Adrenal gland (tissue), 12 donors: Measurements from ENCODE around the gene COPZ2. TPM values are rescaled to one million over a fixed set of nuclear protein-coding genes. Genes with fewer than 3 reads are reported as not detected.

ENCODE experiments used
- DNase-seq, 7 donors: peaks; one replicate each; pipeline ENCODE4 v3.0.0-alpha.2; 2019 to 2020
- H3K27ac ChIP-seq, 5 donors: fragments of 200-600 bp; sonication (generic) in 4 of 5; 1 replicate in 3 of 5; 2 replicates in 2 of 5; pipeline versions ENCODE4 v1.5.1 to v1.8.0; 2016 to 2020; ENCODE audit warnings: mild to moderate bottlenecking in 1 of 5
- H3K27me3 ChIP-seq: fragments of 200-600 bp; 2 replicates; pipeline ENCODE4 v1.8.0; 2021
- H3K36me3 ChIP-seq, 2 donors: fragments of 200-600 bp; replicated peaks in 1 of 2; 1 replicate in 1 of 2; 2 replicates in 1 of 2; pipeline versions ENCODE4 v1.5.1 to v1.8.0; 2018 to 2022
- H3K4me1 ChIP-seq, 2 donors: fragments of 200-600 bp; replicated peaks in 1 of 2; 1 replicate in 1 of 2; 2 replicates in 1 of 2; pipeline versions ENCODE4 v1.5.1 to v1.8.0; 2018 to 2021
- H3K4me3 ChIP-seq, 4 donors: fragments of 200-600 bp; sonication (generic) in 3 of 4; one replicate each; pipeline ENCODE4 v1.5.1; 2016 to 2018
- H3K9me3 ChIP-seq, 3 donors: fragments of 200-600 bp; sonication (generic) in 1 of 3; replicated peaks in 1 of 3; 1 replicate in 2 of 3; 2 replicates in 1 of 3; pipeline versions ENCODE4 v1.5.1 to v1.8.0; 2016 to 2021
- POLR2A ChIP-seq, 2 donors: fragments of 450-650 bp; IDR thresholded peaks; one replicate each; pipeline ENCODE4 v1.6.1; 2017; ENCODE audit warnings: antibody characterized with exemption in 2 of 2, mild to moderate bottlenecking in 2 of 2, moderate library complexity in 1 of 2
- WGBS, 4 donors: extraction: QIAGEN DNeasy Blood & Tissue Kit in 2 of 4; methylation state at CpG; one replicate each; pipeline versions ENCODE4 v1.1.5 to v1.1.7; 2013 to 2017; 5-methylcytosine and 5-hydroxymethylcytosine counted together
- intact Hi-C, 2 donors: fragments of 100-400 bp; cut with DNase I; formaldehyde crosslinking; loops; one replicate each; pipeline versions ENCODE4 v1.14.1 to v1.15.0; 2022 to 2023
- microRNA counts, 2 donors: library from miRNA; unstranded; fragments of <30 nt; microRNA quantifications; one replicate each; lab custom pipeline; 2016
- microRNA-seq, 3 donors: library from miRNA; unstranded; fragments of <30 nt; microRNA quantifications; one replicate each; pipeline ENCODE4, GENCODE V29; 2017 to 2020
- polyA plus RNA-seq, 3 donors: library from polyadenylated mRNA; stranded (reverse); fragments of 200-250 nt in 2 of 3; fragments of 350-450 nt in 1 of 3; fragmentation: Illumina TruSeq in 1 of 3; extraction: RNeasy Lipid Tissue Mini Kit (QIAGEN cat#74804) in 1 of 3; gene quantifications; one replicate each; pipeline ENCODE4 v1.2.3, GENCODE V29; 2013 to 2014
- small RNA-seq, 2 donors: library from RNA; depleted of rRNA; stranded (forward); fragments of <200 nt; gene quantifications; one replicate each; pipeline ENCODE3, GENCODE V24; 2016
- total RNA-seq, 9 donors: library from RNA; depleted of rRNA in 4 of 9; stranded (reverse); fragments of >200 nt in 4 of 9; fragments of 120-200 nt in 1 of 9; fragmentation: NEBNext Ultra II Directional in 1 of 9; extraction: Animal tissue kit (Norgen Biotek cat#: 25700) in 1 of 9; gene quantifications; one replicate each; pipeline versions ENCODE4 v1.1.0 to v1.2.4, GENCODE V29; 2013 to 2023
- TF ChIP-seq, protein P1 (sequence below), 6 experiments: fragments of 450-650 bp in 4 of 6; fragments of 200-600 bp in 2 of 6; sonication (generic) in 1 of 6; IDR thresholded peaks; 1 replicate in 5 of 6; 2 replicates in 1 of 6; pipeline versions ENCODE4 v1.5.1 to v1.8.0; 2016 to 2021; ENCODE audit warnings: antibody characterized with exemption in 6 of 6, mild to moderate bottlenecking in 2 of 6, moderate library complexity in 1 of 6
- donor health status: healthy with polysubstance abuse.
- donor health status: Bipolar disorder and iron deficiency.
- donor health status: DM: yes; HTN: yes; CAD: no.
- donor health status: DM: no; HTN: no; CAD: no.
- donor health status: DM: no; HTN: no; CAD: no.
- donor health status: DM: yes; HTN: yes; CAD: no.

The COPZ2 gene
- total and polyA plus RNA-seq, 12 donors, result 16.3 to 60.1 (median 42.4) TPM

GRCh38 chr17:47980541-47980940 is 57.1 kb downstream of the COPZ2 start:
- intact Hi-C loops, result no loop called here
- H3K27me3 ChIP-seq, result no peaks in the 10 kb centered on the region
- DNase-seq, result peak in 1 of 7 donors; percentile 88
- H3K36me3 ChIP-seq, result peaks cover 0 to 58% of the 10 kb centered on the region in 2 donors
- H3K9me3 ChIP-seq, result no peaks in the 10 kb centered on the region
- H3K4me1 ChIP-seq, result peaks cover 0 to 9% of the 10 kb centered on the region in 2 donors
- H3K4me3 ChIP-seq, result no peak overlapping the region
- TF ChIP-seq POLR2A (IDR thresholded peaks at IDR 0.05), result no peak
- TF ChIP-seq, protein P1, sequence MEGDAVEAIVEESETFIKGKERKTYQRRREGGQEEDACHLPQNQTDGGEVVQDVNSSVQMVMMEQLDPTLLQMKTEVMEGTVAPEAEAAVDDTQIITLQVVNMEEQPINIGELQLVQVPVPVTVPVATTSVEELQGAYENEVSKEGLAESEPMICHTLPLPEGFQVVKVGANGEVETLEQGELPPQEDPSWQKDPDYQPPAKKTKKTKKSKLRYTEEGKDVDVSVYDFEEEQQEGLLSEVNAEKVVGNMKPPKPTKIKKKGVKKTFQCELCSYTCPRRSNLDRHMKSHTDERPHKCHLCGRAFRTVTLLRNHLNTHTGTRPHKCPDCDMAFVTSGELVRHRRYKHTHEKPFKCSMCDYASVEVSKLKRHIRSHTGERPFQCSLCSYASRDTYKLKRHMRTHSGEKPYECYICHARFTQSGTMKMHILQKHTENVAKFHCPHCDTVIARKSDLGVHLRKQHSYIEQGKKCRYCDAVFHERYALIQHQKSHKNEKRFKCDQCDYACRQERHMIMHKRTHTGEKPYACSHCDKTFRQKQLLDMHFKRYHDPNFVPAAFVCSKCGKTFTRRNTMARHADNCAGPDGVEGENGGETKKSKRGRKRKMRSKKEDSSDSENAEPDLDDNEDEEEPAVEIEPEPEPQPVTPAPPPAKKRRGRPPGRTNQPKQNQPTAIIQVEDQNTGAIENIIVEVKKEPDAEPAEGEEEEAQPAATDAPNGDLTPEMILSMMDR (IDR thresholded peaks at IDR 0.05), result no peak
- peak overlapping the region in 1 of 5 donors; percentile 32 for H3K27ac ChIP-seq

GRCh38 chr17:47978324-47978723 is 59.3 kb downstream of the COPZ2 start:
- 28 to 43% (median 33%) methylated on average over 6 to 7 of the region's 7 CpGs for WGBS, 4 donors
- intact Hi-C loops, result loop anchor here in 1 of 2 donors (5.0 kb wide), 1 partner anchor 39 kb away; no protein-coding TSS in a partner anchor
- no peak overlapping the region for H3K4me3 ChIP-seq
- H3K4me1 ChIP-seq, result peaks cover 0 to 3% of the 10 kb centered on the region in 2 donors
- no peak overlapping the region for H3K27ac ChIP-seq
- TF ChIP-seq, protein P1 (IDR thresholded peaks at IDR 0.05), result peak; percentile 50 to 73 (median 65)
- no peak for TF ChIP-seq POLR2A (IDR thresholded peaks at IDR 0.05)
- peaks cover 0 to 78% of the 10 kb centered on the region in 2 donors for H3K36me3 ChIP-seq
- H3K27me3 ChIP-seq, result no peaks in the 10 kb centered on the region
- peak; percentile 40 to 83 (median 60) for DNase-seq
- H3K9me3 ChIP-seq, result no peaks in the 10 kb centered on the region

MicroRNA genes within 50 kb of the gene (microRNA counts, 767-probe panel; counts per million panel counts)
- 3,525 to 4,323 counts per million in 2 donors for microRNA hsa-miR-152 (lab: Ali Mortazavi, UCI)

Small RNA genes within 50 kb of the gene (microRNA-seq; reads per million reads assigned to microRNA genes)
- gene MIR152, result 454 to 1,265 (median 900) reads per million in 3 donors

Small RNA genes within 50 kb of the gene (small RNA-seq; reads per million reads assigned to genes)
- gene AC004477.2 (0 reads per million in 2 donors), gene MIR152 (161 to 207 reads per million in 2 donors)

Other genes with a start within 250 kb of the COPZ2 start
- gene OSBPL7, start 216.0 kb downstream of the COPZ2 start, total RNA-seq, result 1 to 10 TPM; 3.3 to 9.8 (median 5.9) TPM
- gene OSBPL7, start 216.0 kb downstream of the COPZ2 start, polyA plus RNA-seq, result 10 to 100 TPM in 1 of 3 donors, 1 to 10 TPM in 2; 2.0 to 22.4 (median 7.3) TPM
- 10 to 100 TPM; 29.0 to 72.5 (median 52.6) TPM for gene MRPL10, start 206.3 kb downstream of the COPZ2 start, total RNA-seq
- 10 to 100 TPM; 37.6 to 41.1 (median 38.5) TPM for gene MRPL10, start 206.3 kb downstream of the COPZ2 start, polyA plus RNA-seq
- gene LRRC46, start 206.1 kb downstream of the COPZ2 start, total RNA-seq, result under 1 TPM in 6 of 9 donors, not detected in 3; 0.11 to 0.81 (median 0.28) TPM
- 1 to 10 TPM; 1.6 to 2.3 (median 1.9) TPM for gene LRRC46, start 206.1 kb downstream of the COPZ2 start, polyA plus RNA-seq
- gene SCRN2, start 196.5 kb downstream of the COPZ2 start, total RNA-seq, result 10 to 100 TPM; 18.3 to 53.7 (median 38.4) TPM
- 100 to 1,000 TPM in 2 of 3 donors, 1 to 10 TPM in 1; 6.3 to 136 (median 121) TPM for gene SCRN2, start 196.5 kb downstream of the COPZ2 start, polyA plus RNA-seq
- gene SP6, start 186.6 kb downstream of the COPZ2 start, total RNA-seq, result 1 to 10 TPM in 6 of 9 donors, under 1 TPM in 3; 0.06 to 3.5 (median 1.1) TPM
- gene SP6, start 186.6 kb downstream of the COPZ2 start, polyA plus RNA-seq, result 1 to 10 TPM in 1 of 3 donors, under 1 TPM in 2; 0.91 to 1.1 (median 0.97) TPM
- 10 to 100 TPM in 5 of 9 donors, 1 to 10 TPM in 4; 1.8 to 20.8 (median 11.1) TPM for gene SP2, start 141.6 kb downstream of the COPZ2 start, total RNA-seq
- gene SP2, start 141.6 kb downstream of the COPZ2 start, polyA plus RNA-seq, result 10 to 100 TPM in 1 of 3 donors, 1 to 10 TPM in 2; 4.5 to 21.1 (median 8.0) TPM
- gene PNPO, start 96.2 kb downstream of the COPZ2 start, total RNA-seq, result 10 to 100 TPM; 20.8 to 91.5 (median 56.1) TPM
- gene PNPO, start 96.2 kb downstream of the COPZ2 start, polyA plus RNA-seq, result 10 to 100 TPM; 19.7 to 36.1 (median 23.8) TPM
- gene PRR15L, start 79.9 kb downstream of the COPZ2 start, total RNA-seq, result under 1 TPM in 1 of 9 donors, not detected in 8; 0.19 TPM
- under 1 TPM in 2 of 3 donors, not detected in 1; 0.03 to 0.24 TPM for gene PRR15L, start 79.9 kb downstream of the COPZ2 start, polyA plus RNA-seq
- 100 to 1,000 TPM in 5 of 9 donors, 10 to 100 TPM in 4; 42.8 to 200 (median 100) TPM for gene CDK5RAP3, start 66.7 kb downstream of the COPZ2 start, total RNA-seq
- 100 to 1,000 TPM in 2 of 3 donors, 10 to 100 TPM in 1; 76.1 to 733 (median 478) TPM for gene CDK5RAP3, start 66.7 kb downstream of the COPZ2 start, polyA plus RNA-seq
- 100 to 1,000 TPM in 8 of 9 donors, 10 to 100 TPM in 1; 62.0 to 432 (median 273) TPM for gene NFE2L1, start 10.6 kb upstream of the COPZ2 start, total RNA-seq
- 100 to 1,000 TPM in 2 of 3 donors, 10 to 100 TPM in 1; 77.9 to 403 (median 164) TPM for gene NFE2L1, start 10.6 kb upstream of the COPZ2 start, polyA plus RNA-seq
- 10 to 100 TPM; 28.5 to 56.3 (median 39.5) TPM for gene CBX1, start 63.7 kb upstream of the COPZ2 start, total RNA-seq
- 10 to 100 TPM; 13.2 to 49.9 (median 28.6) TPM for gene CBX1, start 63.7 kb upstream of the COPZ2 start, polyA plus RNA-seq
- gene SNX11, start 70.0 kb upstream of the COPZ2 start, total RNA-seq, result 10 to 100 TPM in 8 of 9 donors, 1 to 10 TPM in 1; 6.7 to 29.9 (median 19.0) TPM
- 10 to 100 TPM in 2 of 3 donors, 1 to 10 TPM in 1; 8.9 to 12.9 (median 12.9) TPM for gene SNX11, start 70.0 kb upstream of the COPZ2 start, polyA plus RNA-seq